Prostate gland (tissue), 2 donors: ENCODE measurements around the gene CFAP45.

Source experiments
- CTCF ChIP-seq, 4 experiments: fragments of 200-600 bp in 2 of 4; fragments of 450-650 bp in 2 of 4; sonication (generic) in 2 of 4; IDR thresholded peaks; 1 replicate in 3 of 4; 2 replicates in 1 of 4; pipeline ENCODE4 v1.5.1; 2016 to 2019; ENCODE audit warnings: antibody characterized with exemption in 4 of 4, mild to moderate bottlenecking in 2 of 4, moderate library complexity in 2 of 4
- POLR2A ChIP-seq: fragments of 450-650 bp; IDR thresholded peaks from one replicate; pipeline ENCODE4 v1.6.1; 2016; ENCODE audit warnings: antibody characterized with exemption, mild to moderate bottlenecking
- POLR2AphosphoS5 ChIP-seq: sonication (generic); formaldehyde crosslinking; IDR thresholded peaks from one replicate; pipeline ENCODE4 v1.6.1; 2017; ENCODE audit warnings: antibody characterized with exemption

DNA sequence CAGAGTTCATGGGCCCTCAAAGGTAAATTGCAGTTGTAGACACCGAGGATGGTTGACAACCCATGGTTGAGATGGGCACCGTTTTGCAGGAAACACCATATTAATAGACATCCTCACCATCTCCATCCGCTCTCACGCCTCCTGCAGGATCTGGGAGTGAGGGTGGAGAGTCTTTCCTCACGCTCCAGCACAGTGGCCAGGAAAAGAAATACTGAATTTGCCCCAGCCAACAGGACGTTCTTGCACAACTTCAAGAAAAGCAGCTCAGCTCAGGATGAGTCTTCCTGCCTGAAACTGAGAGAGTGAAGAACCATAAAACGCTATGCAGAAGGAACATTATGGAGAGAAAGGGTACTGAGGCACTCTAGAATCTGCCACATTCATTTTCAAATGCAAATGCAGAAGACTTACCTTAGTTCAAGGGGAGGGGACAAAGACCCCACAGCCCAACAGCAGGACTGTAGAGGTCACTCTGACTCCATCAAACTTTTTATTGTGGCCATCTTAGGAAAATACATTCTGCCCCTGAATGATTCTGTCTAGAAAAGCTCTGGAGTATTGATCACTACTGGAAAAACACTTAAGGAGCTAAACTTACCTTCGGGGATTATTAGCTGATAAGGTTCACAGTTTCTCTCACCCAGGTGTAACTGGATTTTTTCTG, 64.0 kb downstream of the CFAP45 start:
- TF ChIP-seq CTCF (IDR thresholded peaks at IDR 0.05) (peak in 2 of 4 experiments; percentile 6 to 7), POLR2AphosphoS5 (no peak), POLR2A (no peak)
